PC-3 (cell line): ENCODE measurements around the gene ODF2L. TPM values are rescaled to one million over a fixed set of nuclear protein-coding genes. Genes with fewer than 3 reads are reported as not detected.

Experiments used
- ATAC-seq: fragments of 200-7000 bp; cut with Tn5 transposase; 2 replicates; pipeline ENCODE4 v1.9.1; 2020; ENCODE audit warnings: mild to moderate bottlenecking, moderate library complexity
- BruUV-seq: library from RNA; stranded (reverse); fragments of 400-500 nt; replicated peaks from 2 replicates; lab custom pipeline; 2021; lab: Mats Ljungman, UMichigan
- CTCF ChIA-PET: fragments of 300-600 bp; sonication (Branson Sonifier 250); formaldehyde crosslinking; loops from one replicate; lab custom pipeline; 2022; ENCODE audit warnings: antibody characterized with exemption; lab: Charles Lee
- POLR2A ChIA-PET: fragments of 300-600 bp; sonication (Branson Sonifier 250); formaldehyde crosslinking; loops from one replicate; lab custom pipeline; 2022; ENCODE audit warnings: antibody characterized with exemption; ENCODE audit not compliant: unreplicated experiment; lab: Charles Lee
- DNase-seq: peaks from one replicate; pipeline ENCODE4 v3.0.0-alpha.2; 2015
- H2AFZ ChIP-seq: fragments of 300-600 bp; sonication (generic); 2 replicates; pipeline ENCODE4 v1.6.0; 2016; ENCODE audit warnings: antibody characterized with exemption, low read length
- H3F3A ChIP-seq: fragments of 300-600 bp; sonication (generic); one replicate; pipeline ENCODE4 v1.6.0; 2017; ENCODE audit warnings: antibody characterized with exemption, low read length, control low read depth, mild to moderate bottlenecking; ENCODE audit not compliant: unreplicated experiment
- H3K27ac ChIP-seq: fragments of 300-600 bp; sonication (generic); 2 replicates; pipeline ENCODE4 v1.5.1; 2016; ENCODE audit warnings: mild to moderate bottlenecking, low read length
- H3K27me3 ChIP-seq: fragments of 300-600 bp; sonication (generic); 2 replicates; pipeline ENCODE4 v1.6.1; 2016; ENCODE audit warnings: low read length, mixed read lengths
- H3K36me3 ChIP-seq: fragments of 300-600 bp; sonication (generic); 2 replicates; pipeline ENCODE4 v1.6.1; 2016; ENCODE audit warnings: low read depth, mixed run types, low read length, mixed read lengths
- H3K4me1 ChIP-seq: fragments of 300-600 bp; sonication (generic); 2 replicates; pipeline ENCODE4 v1.5.1; 2016; ENCODE audit warnings: low read length; ENCODE audit not compliant: insufficient read depth
- H3K4me2 ChIP-seq: fragments of 300-600 bp; sonication (generic); 2 replicates; pipeline ENCODE4 v1.6.0; 2016; ENCODE audit warnings: low read length
- H3K4me3 ChIP-seq: fragments of 300-600 bp; sonication (generic); 2 replicates; pipeline ENCODE4 v1.5.1; 2016; ENCODE audit warnings: mild to moderate bottlenecking, low read length, mixed read lengths
- H3K79me2 ChIP-seq: fragments of 300-600 bp; sonication (generic); 2 replicates; pipeline ENCODE4 v1.6.1; 2017; ENCODE audit warnings: low read length, mixed read lengths
- H3K9ac ChIP-seq: fragments of 300-600 bp; sonication (generic); 2 replicates; pipeline ENCODE4 v1.6.0; 2016; ENCODE audit warnings: mild to moderate bottlenecking, low read length
- H3K9me2 ChIP-seq: fragments of 300-600 bp; sonication (generic); replicated peaks from 2 replicates; pipeline ENCODE4 v1.6.1; 2016; ENCODE audit warnings: mixed run types, low read length, mixed read lengths
- H3K9me3 ChIP-seq: fragments of 300-600 bp; sonication (generic); 2 replicates; pipeline ENCODE4 v1.6.1; 2016; ENCODE audit warnings: low read length, mixed read lengths
- H4K20me1 ChIP-seq: fragments of 300-600 bp; sonication (generic); 2 replicates; pipeline ENCODE4 v1.6.1; 2016; ENCODE audit warnings: low read length, mixed read lengths
- EZH2 ChIP-seq: fragments of 300-600 bp; sonication (generic); IDR thresholded peaks from one replicate; pipeline ENCODE4 v1.6.1; 2017; ENCODE audit warnings: antibody characterized with exemption, mild to moderate bottlenecking, low read length; ENCODE audit not compliant: unreplicated experiment
- EZH2phosphoT487 ChIP-seq: fragments of 300-600 bp; sonication (generic); IDR thresholded peaks from 2 replicates; pipeline ENCODE4 v1.6.1; 2018; ENCODE audit warnings: mild to moderate bottlenecking, antibody characterized with exemption, low read length, borderline replicate concordance
- intact Hi-C: fragments of 100-400 bp; cut with micrococcal nuclease; formaldehyde crosslinking; loops from 2 replicates; pipeline ENCODE4 v1.9.0; 2023
- total RNA-seq: library from RNA; depleted of rRNA; stranded (reverse); fragments of >200 nt; gene quantifications from 2 replicates; pipeline ENCODE4 v1.2.3, GENCODE V29; 2014
- TF ChIP-seq, protein P1 (sequence below): fragments of 300-600 bp; sonication (generic); conservative IDR thresholded peaks from 2 replicates; pipeline ENCODE4 v1.5.1; 2017; ENCODE audit warnings: antibody characterized with exemption, low read depth, mild to moderate bottlenecking, low read length

Gene ODF2L
- total RNA-seq, 1 experiment from 2014 or later = 21.8 TPM

- no peak overlapping the region for H3K9ac ChIP-seq
- TF ChIP-seq EZH2 (no peak), EZH2phosphoT487 (no peak)
- TF ChIP-seq, protein P1, sequence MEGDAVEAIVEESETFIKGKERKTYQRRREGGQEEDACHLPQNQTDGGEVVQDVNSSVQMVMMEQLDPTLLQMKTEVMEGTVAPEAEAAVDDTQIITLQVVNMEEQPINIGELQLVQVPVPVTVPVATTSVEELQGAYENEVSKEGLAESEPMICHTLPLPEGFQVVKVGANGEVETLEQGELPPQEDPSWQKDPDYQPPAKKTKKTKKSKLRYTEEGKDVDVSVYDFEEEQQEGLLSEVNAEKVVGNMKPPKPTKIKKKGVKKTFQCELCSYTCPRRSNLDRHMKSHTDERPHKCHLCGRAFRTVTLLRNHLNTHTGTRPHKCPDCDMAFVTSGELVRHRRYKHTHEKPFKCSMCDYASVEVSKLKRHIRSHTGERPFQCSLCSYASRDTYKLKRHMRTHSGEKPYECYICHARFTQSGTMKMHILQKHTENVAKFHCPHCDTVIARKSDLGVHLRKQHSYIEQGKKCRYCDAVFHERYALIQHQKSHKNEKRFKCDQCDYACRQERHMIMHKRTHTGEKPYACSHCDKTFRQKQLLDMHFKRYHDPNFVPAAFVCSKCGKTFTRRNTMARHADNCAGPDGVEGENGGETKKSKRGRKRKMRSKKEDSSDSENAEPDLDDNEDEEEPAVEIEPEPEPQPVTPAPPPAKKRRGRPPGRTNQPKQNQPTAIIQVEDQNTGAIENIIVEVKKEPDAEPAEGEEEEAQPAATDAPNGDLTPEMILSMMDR = no peak
- peak overlapping the region; percentile 65 for H3K27ac ChIP-seq
- no peaks in the 10 kb centered on the region for H3K9me2 ChIP-seq
- no peaks in the 10 kb centered on the region for H3K36me3 ChIP-seq
- H4K20me1 ChIP-seq = no peaks in the 10 kb centered on the region
- peaks cover 5% of the 10 kb centered on the region for H3F3A ChIP-seq
- no peak overlapping the region for H3K4me3 ChIP-seq
- DNase-seq (peak; percentile 37), ATAC-seq (peak; percentile 50)
- ChIA-PET POLR2A (no interaction called here), CTCF (no interaction called here)
- no peaks in the 10 kb centered on the region for H3K27me3 ChIP-seq
- H3K4me1 ChIP-seq = peaks cover 48% of the 10 kb centered on the region
- 0 out of 2 replicates have a peak overlapping the region, but pooled peaks have one; percentile 28 for H3K4me2 ChIP-seq
- H3K9me3 ChIP-seq = no peaks in the 10 kb centered on the region
- no peak overlapping the region for H2AFZ ChIP-seq
- no peaks in the 10 kb centered on the region for H3K79me2 ChIP-seq
- intact Hi-C loops = loop anchor here (1.0 kb wide), 1 partner anchor 68 kb away; no protein-coding TSS in a partner anchor
- no TSS peak for BruUV-seq
Measured at GRCh38 chr1:86434059-86434458, 37.9 kb upstream of the ODF2L start.

- peak overlapping the region; percentile 79 for H3K4me2 ChIP-seq
- peaks cover 5% of the 10 kb centered on the region for H3F3A ChIP-seq
- ChIA-PET CTCF (interaction anchor here (0.6 to 1.1 kb wide), 2 partner anchors 10 to 42 kb away, joined by 3 read pairs; no protein-coding TSS in a partner anchor), POLR2A (interaction anchor here (0.6 to 0.8 kb wide), 4 partner anchors 10 to 939 kb away, joined by 3 to 10 read pairs (median 4); no protein-coding TSS in a partner anchor)
- DNase-seq (peak; percentile 77), ATAC-seq (peak; percentile 41)
- no peaks in the 10 kb centered on the region for H4K20me1 ChIP-seq
- H3K4me3 ChIP-seq = peak overlapping the region; percentile 49
- no peaks in the 10 kb centered on the region for H3K9me3 ChIP-seq
- H3K27me3 ChIP-seq = no peaks in the 10 kb centered on the region
- peaks cover 50% of the 10 kb centered on the region for H3K4me1 ChIP-seq
- H3K9me2 ChIP-seq = no peaks in the 10 kb centered on the region
- H3K9ac ChIP-seq = peak overlapping the region; percentile 67
- peak overlapping the region; percentile 98 for H3K27ac ChIP-seq
- H2AFZ ChIP-seq = peak overlapping the region; percentile 35
- BruUV-seq = no TSS peak
- no peaks in the 10 kb centered on the region for H3K79me2 ChIP-seq
- no peaks in the 10 kb centered on the region for H3K36me3 ChIP-seq
- intact Hi-C loops = loop anchor here (1.0 to 2.0 kb wide), 2 partner anchors 8 to 36 kb away; no protein-coding TSS in a partner anchor
- TF ChIP-seq EZH2phosphoT487 = no peak
- TF ChIP-seq, protein P1 = no peak
- TF ChIP-seq EZH2 = no peak
Measured at GRCh38 chr1:86430376-86430775, 34.3 kb upstream of the ODF2L start.

GRCh38 chr1:86429835-86430234, 33.7 kb upstream of the ODF2L start:
- H3K9me2 ChIP-seq = no peaks in the 10 kb centered on the region
- ATAC-seq = peak; percentile 88
- no peaks in the 10 kb centered on the region for H3K36me3 ChIP-seq
- H3K27ac ChIP-seq = peak overlapping the region; percentile 98
- no TSS peak for BruUV-seq
- TF ChIP-seq EZH2 (no peak), EZH2phosphoT487 (no peak)
- TF ChIP-seq, protein P1 = no peak
- CTCF ChIA-PET = interaction anchor here (0.6 to 1.1 kb wide), 2 partner anchors 10 to 42 kb away, joined by 3 read pairs; no protein-coding TSS in a partner anchor
- H3K9ac ChIP-seq = peak overlapping the region; percentile 67
- no peaks in the 10 kb centered on the region for H3K79me2 ChIP-seq
- peak overlapping the region; percentile 79 for H3K4me2 ChIP-seq
- H3K27me3 ChIP-seq = no peaks in the 10 kb centered on the region
- H4K20me1 ChIP-seq = no peaks in the 10 kb centered on the region
- POLR2A ChIA-PET = interaction anchor here (0.6 to 0.8 kb wide), 3 partner anchors 9 to 938 kb away, joined by 3 to 5 read pairs (median 4); no protein-coding TSS in a partner anchor
- H3K4me3 ChIP-seq = peak overlapping the region; percentile 49
- H3F3A ChIP-seq = peaks cover 5% of the 10 kb centered on the region
- H2AFZ ChIP-seq = peak overlapping the region; percentile 35
- intact Hi-C loops = loop anchor here (1.0 to 2.0 kb wide), 2 partner anchors 8 to 35 kb away; no protein-coding TSS in a partner anchor
- H3K4me1 ChIP-seq = peaks cover 44% of the 10 kb centered on the region
- no peaks in the 10 kb centered on the region for H3K9me3 ChIP-seq
- DNase-seq = peak; percentile 94
